PC-9 (cell line): ENCODE data around the gene RBMS1.

Source experiments
- CTCF ChIP-seq: fragments of 200-600 bp; sonication (generic); conservative IDR thresholded peaks from 2 replicates; pipeline ENCODE4 v1.6.1; 2017; ENCODE audit warnings: mixed run types, antibody characterized with exemption, mild to moderate bottlenecking, moderate library complexity
- EZH2 ChIP-seq: fragments of 200-600 bp; sonication (generic); IDR thresholded peaks from 2 replicates; pipeline ENCODE4 v1.8.0; 2017; ENCODE audit warnings: antibody characterized with exemption, low read depth

DNA sequence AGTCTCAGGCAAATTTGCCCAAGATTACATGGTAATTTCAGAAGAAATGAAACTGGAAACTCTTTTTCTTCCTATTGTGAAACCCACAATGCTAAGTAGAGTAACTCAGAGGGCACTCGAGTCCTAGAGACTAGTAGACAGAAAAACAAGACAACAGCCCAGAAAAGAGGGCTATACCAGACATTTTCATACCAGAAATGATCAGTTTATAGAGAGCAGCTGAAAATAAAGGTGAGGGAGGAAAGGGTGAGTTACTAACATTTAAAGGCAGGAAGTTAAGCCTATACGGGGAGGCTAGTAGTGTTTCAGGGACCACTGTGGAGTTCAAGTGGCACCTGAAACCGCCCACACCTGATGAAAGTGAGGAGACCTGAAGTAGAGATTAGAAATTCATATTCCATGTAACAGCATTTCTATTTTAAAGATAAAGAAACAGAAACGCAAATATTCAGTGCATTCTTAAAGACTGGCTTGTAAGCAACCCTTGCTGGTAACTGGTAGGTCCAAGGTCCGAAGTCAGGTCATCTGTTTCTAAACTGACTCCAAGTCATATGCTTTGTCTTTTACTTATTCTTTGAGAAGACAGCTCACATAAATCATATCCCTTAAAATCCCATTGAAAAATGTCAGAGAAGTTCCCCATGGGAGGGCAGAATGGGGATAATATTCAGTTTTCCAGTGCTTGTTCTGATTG is 148.4 kb downstream of the RBMS1 start:
- no peak for TF ChIP-seq CTCF
- TF ChIP-seq EZH2: no peak
